ENCODE measurements around the gene MAN2B1. TPM values are rescaled to one million over a fixed set of nuclear protein-coding genes. Genes with fewer than 3 reads are reported as not detected.

The MAN2B1 gene
- total and polyA plus RNA-seq, 2 of the 13 experiments (the other 11 are each of a cell fraction or from before 2014, with no cell fraction given) = 23.6 to 23.8 TPM

GRCh38 chr19:12610540-12611360 lies 55.8 kb downstream of the MAN2B1 start, which contains the start of the genes ZNF490 and ZNF791 (continued):
- TF ChIP-seq TCF12 (IDR thresholded peaks at IDR 0.05) (no peak), TCF12 (CRISPR knock-in tag; IDR thresholded peaks at IDR 0.05) (no peak), ARID2 (CRISPR knock-in tag; IDR thresholded peaks at IDR 0.05; ENCODE audit: borderline replicate concordance) (peak; percentile 56; the same call in 1 of the 2 replicates), SYNCRIP (IDR thresholded peaks at IDR 0.05; ENCODE audit: insufficient read depth, low read depth, low read length) (no peak), ZNF235 (CRISPR knock-in tag; IDR thresholded peaks at IDR 0.05; ENCODE audit: borderline replicate concordance) (no peak; the same call in 1 of the 2 replicates), DMTF1 (CRISPR knock-in tag; IDR thresholded peaks at IDR 0.05) (no peak), GZF1 (CRISPR knock-in tag; IDR thresholded peaks at IDR 0.05) (no peak; the same call in 1 of the 2 replicates), EED (CRISPR knock-in tag; IDR thresholded peaks at IDR 0.05) (0 out of 2 replicates have a peak, but pooled peaks have one; percentile 40), ZBTB21 (CRISPR knock-in tag; IDR thresholded peaks at IDR 0.05) (0 out of 2 replicates have a peak, but pooled peaks have one; percentile 14), MEIS1 (CRISPR knock-in tag; IDR thresholded peaks at IDR 0.05; ENCODE audit: borderline replicate concordance) (no peak), ZNF510 (CRISPR knock-in tag; IDR thresholded peaks at IDR 0.05; ENCODE audit: low read depth) (0 out of 2 replicates have a peak, but pooled peaks have one; percentile 5), ZNF577 (CRISPR knock-in tag; IDR thresholded peaks at IDR 0.05; ENCODE audit: borderline replicate concordance, low read depth) (0 out of 2 replicates have a peak, but pooled peaks have one; percentile 59), NBN (conservative IDR thresholded peaks at IDR 0.05) (no peak), GFI1 (CRISPR knock-in tag; IDR thresholded peaks at IDR 0.05; ENCODE audit: borderline replicate concordance) (no peak), RBM22 (optimal IDR thresholded peaks at IDR 0.05; ENCODE audit: low read length) (no peak), FOXM1 (CRISPR knock-in tag; IDR thresholded peaks at IDR 0.05) (no peak), SMAD9 (CRISPR knock-in tag; IDR thresholded peaks at IDR 0.05) (no peak), ZNF3 (CRISPR knock-in tag; IDR thresholded peaks at IDR 0.05) (0 out of 2 replicates have a peak, but pooled peaks have one; percentile 48), ZKSCAN1 (IDR thresholded peaks at IDR 0.05; ENCODE audit: low read length) (peak; percentile 45; the same call in 1 of the 2 replicates), MEIS2 (CRISPR knock-in tag; IDR thresholded peaks at IDR 0.05) (0 out of 2 replicates have a peak, but pooled peaks have one; percentile 34), SP1 (IDR thresholded peaks at IDR 0.05) (no peak), SP1 (CRISPR knock-in tag; IDR thresholded peaks at IDR 0.05) (peak; percentile 81), MED8 (CRISPR knock-in tag; IDR thresholded peaks at IDR 0.05; ENCODE audit: insufficient replicate concordance) (peak; percentile 20), ZFP1 (CRISPR knock-in tag; IDR thresholded peaks at IDR 0.05) (0 out of 2 replicates have a peak, but pooled peaks have one; percentile 42), NR0B2 (CRISPR knock-in tag; IDR thresholded peaks at IDR 0.05) (peak; percentile 15; the same call in 1 of the 2 replicates), FOXO1 (CRISPR knock-in tag; IDR thresholded peaks at IDR 0.05) (peak; percentile 27; the same call in 1 of the 2 replicates), TRIM22 (IDR thresholded peaks at IDR 0.05) (no peak)

Measured in HepG2 (cell line).